ENCODE results near the gene TBC1D14.

- no peak for TF ChIP-seq CTCF (IDR thresholded peaks at IDR 0.05; ENCODE audit: insufficient read depth, low read length, poor library complexity, severe bottlenecking)
- no peak for TF ChIP-seq EZH2phosphoT487 (conservative IDR thresholded peaks at IDR 0.05; ENCODE audit: low read length)
Measured at GRCh38 chr4:7059662-7060061, 150.0 kb downstream of the TBC1D14 start.

Data from SU-DHL-6 (cell line).